Hepatocyte (in vitro differentiated cells): ENCODE measurements around the gene NLK. TPM values are rescaled to one million over a fixed set of nuclear protein-coding genes. Genes with fewer than 3 reads are reported as not detected.
A peak's percentile ranks its signal among the peaks of the same experiment; 100 is the strongest.

Experiments
- DNase-seq: peaks from one replicate; pipeline ENCODE4 v3.0.0-alpha.2; 2016; ENCODE audit warnings: low spot score
- H2AFZ ChIP-seq: fragments of 200-600 bp; sonication (generic); 2 replicates; pipeline ENCODE4 v1.6.0; 2016; ENCODE audit warnings: antibody characterized with exemption, mild to moderate bottlenecking
- H3K27ac ChIP-seq: fragments of 200-600 bp; sonication (generic); 2 replicates; pipeline ENCODE4 v1.5.1; 2016; ENCODE audit warnings: mild to moderate bottlenecking
- H3K27me3 ChIP-seq: fragments of 200-600 bp; sonication (generic); 2 replicates; pipeline ENCODE4 v1.6.1; 2016
- H3K36me3 ChIP-seq: fragments of 200-600 bp; sonication (generic); replicated peaks from 2 replicates; pipeline ENCODE4 v1.5.1; 2016; ENCODE audit warnings: low read depth; ENCODE audit not compliant: insufficient read depth
- H3K4me1 ChIP-seq: fragments of 200-600 bp; sonication (generic); 2 replicates; pipeline ENCODE4 v1.5.1; 2016; ENCODE audit warnings: mild to moderate bottlenecking, moderate library complexity; ENCODE audit not compliant: insufficient read depth
- H3K4me2 ChIP-seq: fragments of 200-600 bp; sonication (generic); 2 replicates; pipeline ENCODE4 v1.6.0; 2016
- H3K4me3 ChIP-seq: fragments of 200-600 bp; sonication (generic); 2 replicates; pipeline ENCODE4 v1.5.1; 2016; ENCODE audit warnings: mild to moderate bottlenecking
- H3K79me2 ChIP-seq: fragments of 200-600 bp; sonication (generic); 2 replicates; pipeline ENCODE4 v1.6.0; 2017; ENCODE audit warnings: mild to moderate bottlenecking
- H3K9me2 ChIP-seq: fragments of 200-600 bp; sonication (generic); replicated peaks from 2 replicates; pipeline ENCODE4 v1.6.0; 2017; ENCODE audit warnings: mild to moderate bottlenecking; ENCODE audit not compliant: insufficient read depth
- H3K9me3 ChIP-seq: fragments of 200-600 bp; sonication (generic); 2 replicates; pipeline ENCODE4 v1.5.1; 2016; ENCODE audit warnings: low read depth, mild to moderate bottlenecking
- H4K20me1 ChIP-seq: fragments of 200-600 bp; sonication (generic); 2 replicates; pipeline ENCODE4 v1.6.0; 2016; ENCODE audit warnings: mild to moderate bottlenecking; ENCODE audit not compliant: insufficient read depth, poor library complexity, severe bottlenecking
- EZH2 ChIP-seq: fragments of 200-600 bp; sonication (generic); IDR thresholded peaks from 2 replicates; pipeline ENCODE4 v1.6.1; 2016; ENCODE audit warnings: antibody characterized with exemption, mild to moderate bottlenecking, borderline replicate concordance
- EZH2phosphoT487 ChIP-seq: fragments of 200-600 bp; sonication (generic); IDR thresholded peaks from one replicate; pipeline ENCODE4 v1.6.1; 2018; ENCODE audit warnings: antibody characterized with exemption, mild to moderate bottlenecking, low read depth, moderate library complexity; ENCODE audit not compliant: unreplicated experiment, severe bottlenecking
- WGBS: methylation state at CpG from one replicate; pipeline ENCODE4 v1.1.6; 2016; ENCODE audit warnings: low lambda C conversion rate; ENCODE audit errors: missing lambda C conversion rate; 5-methylcytosine and 5-hydroxymethylcytosine counted together
- polyA plus RNA-seq: library from polyadenylated mRNA; unstranded; fragments of >200 nt; fragmentation: Nextera tagmentation; extraction: Ambion mirVana; gene quantifications from 2 replicates; pipeline ENCODE4 v1.2.1, GENCODE V29; 2016
- total RNA-seq: library from RNA; depleted of rRNA; stranded (reverse); fragments of >200 nt; gene quantifications from 2 replicates; pipeline ENCODE4 v1.2.3, GENCODE V29; 2014
- TF ChIP-seq, protein P1 (sequence below): fragments of 200-600 bp; sonication (generic); IDR thresholded peaks from 2 replicates; pipeline ENCODE4 v1.5.1; 2016; ENCODE audit warnings: antibody characterized with exemption, mild to moderate bottlenecking; ENCODE audit not compliant: poor library complexity

NLK gene
- total and polyA plus RNA-seq, 2 experiments from 2014 or later: 5.2 to 24.9 TPM

DNA sequence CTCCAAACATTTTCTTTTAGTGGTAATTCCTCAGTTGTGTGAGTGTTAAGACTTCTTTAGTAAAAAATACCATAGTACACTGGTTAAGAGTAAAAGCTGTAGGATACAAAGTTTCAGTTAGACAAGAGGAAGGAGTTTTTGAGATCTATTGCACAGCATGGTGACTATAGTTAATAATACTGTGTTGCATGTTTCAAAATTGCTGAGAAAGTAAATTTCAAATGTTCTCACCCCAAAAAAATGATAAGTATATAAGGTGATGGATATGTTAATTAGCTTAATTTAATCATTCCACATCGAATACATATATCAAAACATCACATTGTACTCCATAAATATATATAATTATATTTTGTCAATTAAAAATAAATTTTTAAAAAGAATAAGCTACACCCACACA is 22.0 kb upstream of the NLK start:
- H3K27me3 ChIP-seq: no peaks in the 10 kb centered on the region
- no peaks in the 10 kb centered on the region for H3K36me3 ChIP-seq
- no peak overlapping the region for H3K27ac ChIP-seq
- no peaks in the 10 kb centered on the region for H4K20me1 ChIP-seq
- H3K9me2 ChIP-seq: no peaks in the 10 kb centered on the region
- no peaks in the 10 kb centered on the region for H3K4me1 ChIP-seq
- H3K9me3 ChIP-seq: no peaks in the 10 kb centered on the region
- 55% methylated on average over 1 of the region's 1 CpG for WGBS
- no peak overlapping the region for H2AFZ ChIP-seq
- no peaks in the 10 kb centered on the region for H3K79me2 ChIP-seq
- no peak overlapping the region for H3K4me2 ChIP-seq
- no peak overlapping the region for H3K4me3 ChIP-seq
- DNase-seq: no peak
- TF ChIP-seq, protein P1, sequence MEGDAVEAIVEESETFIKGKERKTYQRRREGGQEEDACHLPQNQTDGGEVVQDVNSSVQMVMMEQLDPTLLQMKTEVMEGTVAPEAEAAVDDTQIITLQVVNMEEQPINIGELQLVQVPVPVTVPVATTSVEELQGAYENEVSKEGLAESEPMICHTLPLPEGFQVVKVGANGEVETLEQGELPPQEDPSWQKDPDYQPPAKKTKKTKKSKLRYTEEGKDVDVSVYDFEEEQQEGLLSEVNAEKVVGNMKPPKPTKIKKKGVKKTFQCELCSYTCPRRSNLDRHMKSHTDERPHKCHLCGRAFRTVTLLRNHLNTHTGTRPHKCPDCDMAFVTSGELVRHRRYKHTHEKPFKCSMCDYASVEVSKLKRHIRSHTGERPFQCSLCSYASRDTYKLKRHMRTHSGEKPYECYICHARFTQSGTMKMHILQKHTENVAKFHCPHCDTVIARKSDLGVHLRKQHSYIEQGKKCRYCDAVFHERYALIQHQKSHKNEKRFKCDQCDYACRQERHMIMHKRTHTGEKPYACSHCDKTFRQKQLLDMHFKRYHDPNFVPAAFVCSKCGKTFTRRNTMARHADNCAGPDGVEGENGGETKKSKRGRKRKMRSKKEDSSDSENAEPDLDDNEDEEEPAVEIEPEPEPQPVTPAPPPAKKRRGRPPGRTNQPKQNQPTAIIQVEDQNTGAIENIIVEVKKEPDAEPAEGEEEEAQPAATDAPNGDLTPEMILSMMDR: no peak
- TF ChIP-seq EZH2phosphoT487 (no peak), EZH2 (no peak)

DNA sequence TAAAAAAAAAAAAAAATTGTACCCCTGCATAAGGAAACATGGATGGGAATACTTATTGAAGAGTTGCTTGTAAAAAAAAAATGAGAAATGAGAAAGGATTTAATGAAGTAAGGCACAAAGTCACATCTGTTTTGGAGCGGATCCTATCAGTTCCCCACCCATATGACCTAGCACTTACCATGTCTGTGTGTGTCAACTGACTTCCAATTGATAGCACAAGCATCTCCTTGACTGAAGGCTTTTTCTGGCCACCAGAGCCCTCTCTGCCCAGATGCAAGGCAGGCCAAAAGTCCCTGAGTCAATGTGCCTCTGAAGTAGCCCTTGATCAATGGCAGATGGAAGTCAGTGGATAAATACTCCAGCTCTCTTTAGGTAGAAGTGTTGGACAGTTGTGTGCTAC is 13.4 kb upstream of the NLK start:
- Histone ChIP-seq H4K20me1 (no peaks in the 10 kb centered on the region), H3K79me2 (no peaks in the 10 kb centered on the region), H3K4me1 (no peaks in the 10 kb centered on the region), H3K27ac (no peak overlapping the region), H2AFZ (no peak overlapping the region), H3K27me3 (no peaks in the 10 kb centered on the region), H3K9me3 (no peaks in the 10 kb centered on the region), H3K4me2 (no peak overlapping the region), H3K9me2 (no peaks in the 10 kb centered on the region), H3K36me3 (no peaks in the 10 kb centered on the region), H3K4me3 (no peak overlapping the region)
- WGBS: 100% methylated on average over 1 of the region's 1 CpG
- no peak for TF ChIP-seq EZH2phosphoT487
- TF ChIP-seq, protein P1: no peak
- no peak for TF ChIP-seq EZH2
- no peak for DNase-seq

DNA sequence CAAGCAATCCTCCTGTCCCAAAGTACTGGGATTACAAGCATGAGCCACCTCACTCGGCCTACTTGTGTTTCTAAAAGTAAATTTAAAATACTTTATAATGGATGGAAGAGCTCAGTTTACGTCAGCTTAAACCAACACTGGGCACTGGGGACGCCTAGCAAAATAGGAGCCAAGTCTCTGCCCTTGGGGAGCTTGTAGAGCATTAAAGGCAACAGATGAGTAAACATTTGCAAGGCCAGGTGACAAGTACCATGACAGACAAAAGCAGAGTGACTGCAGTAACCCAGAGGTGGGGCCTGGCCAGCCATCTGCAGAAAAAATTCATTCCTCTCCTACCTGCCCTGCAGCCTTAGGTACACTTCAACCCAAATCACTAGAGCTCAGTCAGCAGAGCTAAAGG is 12.1 kb upstream of the NLK start:
- H4K20me1 ChIP-seq: no peaks in the 10 kb centered on the region
- H3K4me1 ChIP-seq: no peaks in the 10 kb centered on the region
- H3K9me2 ChIP-seq: no peaks in the 10 kb centered on the region
- H3K9me3 ChIP-seq: no peaks in the 10 kb centered on the region
- H3K36me3 ChIP-seq: no peaks in the 10 kb centered on the region
- H3K4me3 ChIP-seq: no peak overlapping the region
- no peaks in the 10 kb centered on the region for H3K27me3 ChIP-seq
- TF ChIP-seq EZH2 (no peak), EZH2phosphoT487 (no peak)
- TF ChIP-seq, protein P1: no peak
- WGBS: 51% methylated on average over 3 of the region's 3 CpGs
- H3K27ac ChIP-seq: peak overlapping the region; percentile 23
- no peaks in the 10 kb centered on the region for H3K79me2 ChIP-seq
- H2AFZ ChIP-seq: no peak overlapping the region
- no peak overlapping the region for H3K4me2 ChIP-seq
- DNase-seq: peak; percentile 15

DNA sequence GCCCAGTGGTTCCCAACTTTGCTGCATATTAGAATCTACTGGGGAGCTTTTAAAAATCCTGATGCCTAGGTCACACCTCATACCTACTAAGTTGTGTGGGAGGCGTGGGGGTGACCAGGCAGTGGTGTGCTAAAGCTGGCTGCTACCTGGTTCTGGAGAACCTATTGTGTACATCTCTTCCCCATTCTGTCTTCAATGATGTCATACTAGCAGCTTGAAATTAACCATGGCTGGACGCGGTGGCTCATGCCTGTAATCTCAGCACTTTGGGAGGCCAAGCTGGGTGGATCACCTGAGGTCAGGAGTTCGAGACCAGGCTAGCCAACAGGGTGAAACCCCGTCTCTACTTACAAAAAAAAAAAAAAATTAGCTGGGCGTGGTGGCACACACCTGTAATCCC is 11.3 kb upstream of the NLK start:
- no peak overlapping the region for H3K27ac ChIP-seq
- DNase-seq: no peak
- no peak overlapping the region for H3K4me3 ChIP-seq
- TF ChIP-seq, protein P1: no peak
- no peak for TF ChIP-seq EZH2phosphoT487
- no peak for TF ChIP-seq EZH2
- no peaks in the 10 kb centered on the region for H3K4me1 ChIP-seq
- no peaks in the 10 kb centered on the region for H3K27me3 ChIP-seq
- no peaks in the 10 kb centered on the region for H3K9me3 ChIP-seq
- H2AFZ ChIP-seq: no peak overlapping the region
- H3K9me2 ChIP-seq: no peaks in the 10 kb centered on the region
- WGBS: 90% methylated on average over 6 of the region's 6 CpGs
- H3K4me2 ChIP-seq: no peak overlapping the region
- H3K79me2 ChIP-seq: no peaks in the 10 kb centered on the region
- no peaks in the 10 kb centered on the region for H4K20me1 ChIP-seq
- H3K36me3 ChIP-seq: no peaks in the 10 kb centered on the region
